Left ventricle myocardium inferior (tissue), 1 donor: ENCODE data around the gene MX2. TPM values are rescaled to one million over a fixed set of nuclear protein-coding genes. Genes with fewer than 3 reads are reported as not detected.

Experiments used
- DNase-seq: peaks from one replicate; pipeline ENCODE4 v3.0.0-alpha.2; 2020
- H3K27ac ChIP-seq: fragments of 200-600 bp; replicated peaks from 2 replicates; pipeline ENCODE4 v1.8.0; 2021
- H3K27me3 ChIP-seq: fragments of 200-600 bp; 2 replicates; pipeline ENCODE4 v1.8.0; 2021; ENCODE audit warnings: low read depth
- H3K36me3 ChIP-seq: fragments of 200-600 bp; 2 replicates; pipeline ENCODE4 v1.8.0; 2021
- H3K4me1 ChIP-seq: fragments of 200-600 bp; 2 replicates; pipeline ENCODE4 v1.8.0; 2021
- H3K4me3 ChIP-seq: fragments of 200-600 bp; 2 replicates; pipeline ENCODE4 v1.8.0; 2021; ENCODE audit warnings: mild to moderate bottlenecking, moderate library complexity
- H3K9me3 ChIP-seq: fragments of 200-600 bp; replicated peaks from 2 replicates; pipeline ENCODE4 v1.8.0; 2021
- intact Hi-C: fragments of 100-400 bp; cut with micrococcal nuclease; formaldehyde crosslinking; loops from one replicate; pipeline ENCODE4 v1.11.0; 2022
- total RNA-seq: library from RNA; stranded (reverse); fragmentation: NEBNext Ultra II Directional; extraction: Animal tissue kit (Norgen Biotek cat#: 25700); gene quantifications from one replicate; pipeline ENCODE4 v1.2.1, GENCODE V29; 2021
- TF ChIP-seq, protein P1 (sequence below): fragments of 200-600 bp; IDR thresholded peaks from 2 replicates; pipeline ENCODE4 v1.8.0; 2021; ENCODE audit warnings: antibody characterized with exemption, mild to moderate bottlenecking, borderline replicate concordance
- donor health status: DM: no; HTN: yes; CAD: no; lungs with severe emphysema.

MX2 gene
- total RNA-seq, 1 donor from 2014 or later = 5.4 TPM

DNA sequence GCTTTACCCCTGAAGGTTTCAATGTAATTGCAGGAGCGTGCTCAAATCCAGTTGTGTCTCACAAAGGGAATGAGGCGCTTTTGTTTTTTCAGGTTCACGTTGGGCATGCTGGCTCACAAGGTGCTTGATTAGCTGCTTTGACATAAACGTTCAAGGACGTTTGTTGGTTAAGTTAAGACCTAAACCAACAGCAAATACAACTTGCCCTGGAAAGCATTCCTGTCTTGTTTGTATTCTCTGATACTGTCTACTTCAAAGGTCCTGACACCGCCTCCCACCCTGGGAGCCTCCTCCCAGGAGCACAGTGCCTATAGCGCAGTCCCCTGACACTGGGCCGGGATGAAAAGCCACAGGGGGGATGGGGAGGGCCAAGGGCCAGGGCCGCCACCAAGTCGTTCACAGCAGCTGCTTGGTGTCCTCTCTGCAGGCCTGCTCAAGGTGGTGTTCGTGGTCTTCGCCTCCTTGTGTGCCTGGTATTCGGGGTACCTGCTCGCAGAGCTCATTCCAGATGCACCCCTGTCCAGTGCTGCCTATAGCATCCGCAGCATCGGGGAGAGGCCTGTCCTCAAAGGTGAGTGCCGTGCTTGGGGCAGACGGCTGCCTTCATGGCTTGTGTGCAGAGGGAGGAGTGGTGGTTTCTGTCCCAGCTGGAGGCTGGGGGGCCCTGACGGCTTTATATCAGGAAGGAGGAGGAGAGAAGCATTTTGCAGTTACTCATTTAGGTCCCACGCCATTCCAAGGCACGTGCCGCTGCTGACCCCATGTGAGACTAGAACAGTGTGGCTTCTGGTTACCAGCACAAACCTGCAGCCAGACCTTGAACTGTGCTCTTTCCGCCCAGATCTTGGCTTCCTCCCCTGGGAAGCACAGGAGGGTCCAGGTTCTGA lies 39.1 kb upstream of the MX2 start:
- no peak overlapping the region for H3K27ac ChIP-seq
- H3K4me1 ChIP-seq = no peaks in the 10 kb centered on the region
- H3K4me3 ChIP-seq = no peak overlapping the region
- intact Hi-C loops = no loop called here
- H3K27me3 ChIP-seq = peaks cover 67% of the 10 kb centered on the region
- H3K9me3 ChIP-seq = no peaks in the 10 kb centered on the region
- TF ChIP-seq, protein P1, sequence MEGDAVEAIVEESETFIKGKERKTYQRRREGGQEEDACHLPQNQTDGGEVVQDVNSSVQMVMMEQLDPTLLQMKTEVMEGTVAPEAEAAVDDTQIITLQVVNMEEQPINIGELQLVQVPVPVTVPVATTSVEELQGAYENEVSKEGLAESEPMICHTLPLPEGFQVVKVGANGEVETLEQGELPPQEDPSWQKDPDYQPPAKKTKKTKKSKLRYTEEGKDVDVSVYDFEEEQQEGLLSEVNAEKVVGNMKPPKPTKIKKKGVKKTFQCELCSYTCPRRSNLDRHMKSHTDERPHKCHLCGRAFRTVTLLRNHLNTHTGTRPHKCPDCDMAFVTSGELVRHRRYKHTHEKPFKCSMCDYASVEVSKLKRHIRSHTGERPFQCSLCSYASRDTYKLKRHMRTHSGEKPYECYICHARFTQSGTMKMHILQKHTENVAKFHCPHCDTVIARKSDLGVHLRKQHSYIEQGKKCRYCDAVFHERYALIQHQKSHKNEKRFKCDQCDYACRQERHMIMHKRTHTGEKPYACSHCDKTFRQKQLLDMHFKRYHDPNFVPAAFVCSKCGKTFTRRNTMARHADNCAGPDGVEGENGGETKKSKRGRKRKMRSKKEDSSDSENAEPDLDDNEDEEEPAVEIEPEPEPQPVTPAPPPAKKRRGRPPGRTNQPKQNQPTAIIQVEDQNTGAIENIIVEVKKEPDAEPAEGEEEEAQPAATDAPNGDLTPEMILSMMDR = no peak
- no peak for DNase-seq
- no peaks in the 10 kb centered on the region for H3K36me3 ChIP-seq

DNA sequence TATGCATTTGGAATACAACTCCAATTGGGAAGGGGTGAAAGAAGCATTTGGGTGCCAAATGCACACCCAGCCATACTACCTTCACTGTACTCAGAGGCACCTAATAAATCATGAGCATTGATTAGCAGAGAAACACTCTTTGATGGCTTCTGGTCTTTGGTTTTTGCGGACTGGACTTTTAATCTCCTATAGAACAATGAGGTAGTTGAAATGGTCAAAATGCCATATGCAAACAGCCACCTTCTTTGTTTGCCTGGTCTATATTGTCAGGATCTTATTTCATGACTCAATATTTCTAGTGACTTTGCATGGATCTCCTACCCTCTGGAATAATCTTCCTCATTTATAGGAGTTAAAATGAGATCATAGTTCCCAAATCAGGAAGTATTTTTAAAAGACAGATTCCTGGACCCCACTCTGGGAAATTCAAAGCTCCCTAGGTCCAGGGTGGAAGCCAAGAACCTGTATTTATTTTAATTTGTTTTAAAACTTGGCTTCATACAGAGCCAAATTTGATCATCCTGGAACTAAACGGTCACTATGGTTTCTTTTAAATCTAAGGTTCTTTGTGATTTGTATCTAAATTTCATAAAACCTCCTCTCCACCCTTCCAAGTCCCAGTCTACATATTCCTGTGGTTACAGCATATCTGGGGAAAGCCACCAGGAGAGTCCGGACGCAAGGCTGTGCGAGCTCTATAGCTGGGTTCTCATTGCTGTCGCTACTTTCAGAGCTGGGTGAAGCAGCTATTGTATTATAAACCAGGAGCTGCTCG lies 36.5 kb upstream of the MX2 start:
- no peak for DNase-seq
- TF ChIP-seq, protein P1 = no peak
- H3K27me3 ChIP-seq = peaks cover 49% of the 10 kb centered on the region
- no peaks in the 10 kb centered on the region for H3K4me1 ChIP-seq
- H3K27ac ChIP-seq = no peak overlapping the region
- no peak overlapping the region for H3K4me3 ChIP-seq
- no peaks in the 10 kb centered on the region for H3K9me3 ChIP-seq
- H3K36me3 ChIP-seq = no peaks in the 10 kb centered on the region
- intact Hi-C loops = no loop called here

DNA sequence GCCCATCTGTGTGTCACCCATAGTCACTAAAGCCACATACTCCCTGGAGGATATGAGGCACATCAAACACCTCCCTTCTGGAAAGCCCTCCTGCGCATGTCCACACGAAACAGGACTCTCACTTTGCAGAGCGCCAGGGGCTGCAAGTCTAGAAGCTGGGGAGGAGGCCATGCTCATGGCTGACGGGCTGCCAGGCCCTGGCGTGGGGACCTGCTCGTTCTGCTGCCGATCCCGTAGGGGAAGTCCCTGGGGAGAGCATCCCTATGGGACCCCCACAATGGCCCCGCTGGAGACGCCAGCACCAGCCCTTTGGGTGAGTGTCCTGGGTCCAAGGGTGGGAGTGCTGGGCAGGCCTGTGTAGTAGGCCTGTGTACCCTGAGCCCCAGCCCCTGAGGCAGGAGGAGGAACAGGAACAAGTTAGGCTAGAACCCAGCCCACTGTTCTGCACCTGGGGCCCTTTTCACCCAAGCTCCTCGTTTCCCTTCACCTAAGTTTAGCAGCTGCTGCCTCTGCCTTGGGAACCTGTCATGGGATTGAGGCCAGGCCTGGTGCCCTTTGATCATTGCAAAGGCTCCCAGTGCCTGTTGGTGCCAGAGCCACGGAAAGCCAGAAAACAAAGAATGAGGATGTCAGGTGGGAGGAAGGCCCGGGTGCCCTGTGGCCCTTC lies 35.3 kb upstream of the MX2 start:
- Histone ChIP-seq H3K4me1 (no peaks in the 10 kb centered on the region), H3K27ac (no peak overlapping the region), H3K27me3 (peaks cover 37% of the 10 kb centered on the region), H3K36me3 (no peaks in the 10 kb centered on the region), H3K4me3 (no peak overlapping the region), H3K9me3 (no peaks in the 10 kb centered on the region)
- intact Hi-C loops = no loop called here
- TF ChIP-seq, protein P1 = no peak
- no peak for DNase-seq

DNA sequence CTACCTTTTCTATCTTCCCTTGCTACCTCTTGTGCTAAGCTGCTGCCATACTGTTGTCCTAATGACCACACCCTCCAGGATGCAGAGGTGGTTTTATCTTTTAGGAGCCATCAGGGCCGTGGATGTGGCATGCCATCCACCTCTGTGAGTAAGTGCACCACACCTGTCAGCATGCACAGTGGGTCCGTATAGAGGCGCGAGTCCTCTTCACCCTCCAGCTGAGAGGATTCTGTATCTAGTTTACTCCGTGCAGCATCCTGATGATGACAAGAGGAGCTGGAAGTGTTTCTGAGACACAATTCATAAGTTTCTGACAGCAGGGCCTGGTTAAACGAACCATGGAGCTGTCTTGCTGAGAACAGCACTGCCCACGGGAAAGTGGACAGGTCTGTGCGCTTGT lies 34.1 kb upstream of the MX2 start:
- TF ChIP-seq, protein P1 = no peak
- no peak for DNase-seq
- H3K27ac ChIP-seq = no peak overlapping the region
- H3K36me3 ChIP-seq = no peaks in the 10 kb centered on the region
- no peaks in the 10 kb centered on the region for H3K4me1 ChIP-seq
- H3K27me3 ChIP-seq = peaks cover 30% of the 10 kb centered on the region
- intact Hi-C loops = no loop called here
- H3K9me3 ChIP-seq = peaks cover 9% of the 10 kb centered on the region
- no peak overlapping the region for H3K4me3 ChIP-seq
